H9 (cell line): Measurements from ENCODE around the gene ADGRD1. TPM values are rescaled to one million over a fixed set of nuclear protein-coding genes. Genes with fewer than 3 reads are reported as not detected.

ENCODE experiments used
- DNase-seq: peaks from one replicate; pipeline ENCODE4 v3.0.0-alpha.2; 2017
- H2AFZ ChIP-seq: one replicate; pipeline ENCODE4 v1.6.1; 2013; ENCODE audit warnings: mild to moderate bottlenecking, low read length, control low read depth, moderate library complexity
- H2AK5ac ChIP-seq: 2 replicates; pipeline ENCODE4 v1.6.1; 2013; ENCODE audit warnings: low read length, control low read depth, mixed read lengths; ENCODE audit not compliant: insufficient read length
- H2BK120ac ChIP-seq: one replicate; pipeline ENCODE4 v1.6.1; 2013; ENCODE audit warnings: low read depth, mild to moderate bottlenecking, low read length, control low read depth, inconsistent platforms; ENCODE audit not compliant: poor library complexity, severe bottlenecking
- H2BK12ac ChIP-seq: 2 replicates; pipeline ENCODE4 v1.6.1; 2013; ENCODE audit warnings: low read length, control low read depth, mixed read lengths, low read depth; ENCODE audit not compliant: insufficient read length
- H2BK15ac ChIP-seq: 2 replicates; pipeline ENCODE4 v1.6.1; 2013; ENCODE audit warnings: low read depth, low read length, control low read depth
- H2BK20ac ChIP-seq: one replicate; pipeline ENCODE4 v1.6.1; 2013; ENCODE audit warnings: low read depth, mild to moderate bottlenecking, low read length, control low read depth, inconsistent platforms; ENCODE audit not compliant: poor library complexity, severe bottlenecking
- H2BK5ac ChIP-seq: 2 replicates; pipeline ENCODE4 v1.6.1; 2013; ENCODE audit warnings: low read length, control low read depth, mixed read lengths; ENCODE audit not compliant: insufficient read length
- H3K14ac ChIP-seq: 2 replicates; pipeline ENCODE4 v1.6.1; 2013; ENCODE audit warnings: low read length, control low read depth; ENCODE audit not compliant: insufficient read depth
- H3K18ac ChIP-seq: 2 replicates; pipeline ENCODE4 v1.6.1; 2013; ENCODE audit warnings: low read depth, mild to moderate bottlenecking, mixed read lengths, low read length, control low read depth; ENCODE audit not compliant: insufficient read length
- H3K23ac ChIP-seq: 2 replicates; pipeline ENCODE4 v1.6.1; 2013; ENCODE audit warnings: low read length, control low read depth, mixed read lengths, low read depth; ENCODE audit not compliant: insufficient read length
- H3K23me2 ChIP-seq: 2 replicates; pipeline ENCODE4 v1.6.1; 2013; ENCODE audit warnings: low read depth, mild to moderate bottlenecking, mixed read lengths, low read length, control low read depth; ENCODE audit not compliant: insufficient read length, poor library complexity, severe bottlenecking
- H3K27ac ChIP-seq: 2 replicates; pipeline ENCODE4 v1.5.1; 2013; ENCODE audit warnings: low read length, control low read depth, mixed read lengths, low read depth; ENCODE audit not compliant: insufficient read length
- H3K27me3 ChIP-seq: 2 replicates; pipeline ENCODE4 v1.6.1; 2013; ENCODE audit warnings: low read length, control low read depth, inconsistent platforms; ENCODE audit not compliant: insufficient read depth
- H3K4ac ChIP-seq: 2 replicates; pipeline ENCODE4 v1.6.1; 2013; ENCODE audit warnings: low read depth, mild to moderate bottlenecking, control low read depth, inconsistent platforms, low read length, moderate library complexity
- H3K4me1 ChIP-seq: 2 replicates; pipeline ENCODE4 v1.6.1; 2013; ENCODE audit warnings: low read length, control low read depth, inconsistent platforms; ENCODE audit not compliant: insufficient read depth
- H3K4me2 ChIP-seq: 2 replicates; pipeline ENCODE4 v1.6.1; 2013; ENCODE audit warnings: low read length, control low read depth, mixed read lengths; ENCODE audit not compliant: insufficient read length, insufficient read depth
- H3K56ac ChIP-seq: 2 replicates; pipeline ENCODE4 v1.6.1; 2013; ENCODE audit warnings: low read depth, mild to moderate bottlenecking, mixed read lengths, low read length, control low read depth; ENCODE audit not compliant: insufficient read length
- H3K79me1 ChIP-seq: 2 replicates; pipeline ENCODE4 v1.6.1; 2013; ENCODE audit warnings: low read depth, mild to moderate bottlenecking, moderate library complexity, low read length, control low read depth, inconsistent platforms; ENCODE audit not compliant: insufficient read depth, poor library complexity, severe bottlenecking
- H3K79me2 ChIP-seq: 2 replicates; pipeline ENCODE4 v1.6.1; 2013; ENCODE audit warnings: low read length, control low read depth, inconsistent platforms; ENCODE audit not compliant: insufficient read depth
- H3K9ac ChIP-seq: 2 replicates; pipeline ENCODE4 v1.6.1; 2013; ENCODE audit warnings: low read length, control low read depth, mixed read lengths; ENCODE audit not compliant: insufficient read length; ENCODE audit errors: extremely low read depth
- H3K9me3 ChIP-seq: one replicate; pipeline ENCODE4 v1.6.1; 2013; ENCODE audit warnings: low read depth, low read length, inconsistent platforms; ENCODE audit not compliant: control insufficient read depth
- H3T11ph ChIP-seq: one replicate; pipeline ENCODE4 v1.6.1; 2013; ENCODE audit warnings: mild to moderate bottlenecking, low read length, control low read depth, inconsistent platforms
- H4K20me1 ChIP-seq: one replicate; pipeline ENCODE4 v1.6.1; 2013; ENCODE audit not compliant: control insufficient read depth, insufficient read length, insufficient read depth
- H4K5ac ChIP-seq: 2 replicates; pipeline ENCODE4 v1.6.1; 2013; ENCODE audit warnings: low read depth, mild to moderate bottlenecking, mixed read lengths, low read length, control low read depth; ENCODE audit not compliant: insufficient read length
- H4K8ac ChIP-seq: replicated peaks from 2 replicates; pipeline ENCODE4 v1.6.1; 2013; ENCODE audit warnings: low read length, control low read depth, mixed read lengths, low read depth; ENCODE audit not compliant: insufficient read length
- H4K91ac ChIP-seq: 2 replicates; pipeline ENCODE4 v1.6.1; 2013; ENCODE audit warnings: low read depth, mild to moderate bottlenecking, moderate library complexity, mixed read lengths, low read length, control low read depth; ENCODE audit not compliant: insufficient read length
- H3K27ac Mint-ChIP-seq, 3 experiments: 2 replicates in 2 of 3; 3 replicates in 1 of 3; pipeline ENCODE4 v1.8.0; 2020 to 2021; ENCODE audit warnings: mixed read lengths in 3 of 3, mild to moderate bottlenecking in 1 of 3, moderate library complexity in 1 of 3
- H3K27me3 Mint-ChIP-seq: 2 replicates; pipeline ENCODE4 v1.8.0; 2021; ENCODE audit warnings: low read depth, mild to moderate bottlenecking, moderate library complexity, mixed read lengths
- H3K36me3 Mint-ChIP-seq, 3 experiments: 2 replicates in 2 of 3; 3 replicates in 1 of 3; pipeline ENCODE4 v1.8.0; 2020 to 2021; ENCODE audit warnings: low read depth in 3 of 3, mixed read lengths in 3 of 3; ENCODE audit not compliant: insufficient read depth in 1 of 3
- H3K4me1 Mint-ChIP-seq, 2 experiments: 2 replicates each; pipeline ENCODE4 v1.8.0; 2020; ENCODE audit warnings: mixed read lengths in 2 of 2
- H3K4me3 Mint-ChIP-seq, 2 experiments: 2 replicates in 1 of 2; 3 replicates in 1 of 2; pipeline ENCODE4 v1.8.0; 2020 to 2021; ENCODE audit warnings: mild to moderate bottlenecking in 2 of 2, mixed read lengths in 2 of 2, moderate library complexity in 1 of 2
- H3K9me3 Mint-ChIP-seq, 2 experiments: 2 replicates in 1 of 2; 3 replicates in 1 of 2; pipeline ENCODE4 v1.8.0; 2020; ENCODE audit warnings: mild to moderate bottlenecking in 2 of 2, mixed read lengths in 2 of 2, moderate library complexity in 1 of 2
- CTCF ChIP-seq: fragments of 200-600 bp; sonication (generic); conservative IDR thresholded peaks from 3 replicates; pipeline ENCODE4 v1.8.0; 2021; ENCODE audit warnings: antibody characterized with exemption, mild to moderate bottlenecking
- WGBS: extraction: QIAGEN DNeasy Blood & Tissue Kit; methylation state at CpG from one replicate; pipeline ENCODE4 v1.1.7; 2013; ENCODE audit warnings: missing lambda C conversion rate, low lambda C conversion rate, mixed read lengths; ENCODE audit not compliant: insufficient read length; ENCODE audit errors: extremely low coverage; 5-methylcytosine and 5-hydroxymethylcytosine counted together
- total RNA-seq: library from RNA; stranded (reverse); gene quantifications from 2 replicates; pipeline ENCODE4 v1.2.1, GENCODE V29; 2021

The ADGRD1 gene
- total RNA-seq, 1 experiment from 2014 or later = 0.52 TPM

GRCh38 chr12:130975116-130975515, 21.4 kb downstream of the ADGRD1 start:
- Mint-ChIP-seq H3K27me3 (no peaks in the 10 kb centered on the region; the same call in none of the 2 replicates), H3K4me3 (no peak overlapping the region), H3K4me1 (0 out of 4 replicates have a peak, but pooled peaks cover 0 to 3% of the 10 kb centered on the region in 2 experiments), H3K27ac (no peak overlapping the region), H3K36me3 (no peaks in the 10 kb centered on the region), H3K9me3 (no peaks in the 10 kb centered on the region)
- Histone ChIP-seq H3K18ac (no peak overlapping the region), H3K56ac (no peak overlapping the region), H4K5ac (no peak overlapping the region), H3K9me3 (no peaks in the 10 kb centered on the region), H3K27ac (no peak overlapping the region), H3K9ac (no peak overlapping the region), H3K14ac (no peak overlapping the region), H2BK120ac (no peak overlapping the region), H3K4me1 (no peaks in the 10 kb centered on the region), H3K23ac (no peak overlapping the region), H4K20me1 (no peaks in the 10 kb centered on the region), H3K79me1 (no peaks in the 10 kb centered on the region), H2AFZ (no peak overlapping the region), H2BK12ac (no peak overlapping the region), H3K4ac (no peak overlapping the region), H4K8ac (no peak overlapping the region), H2BK15ac (no peak overlapping the region), H3K79me2 (no peaks in the 10 kb centered on the region), H3K4me2 (no peak overlapping the region), H3K27me3 (no peaks in the 10 kb centered on the region), H2BK20ac (no peak overlapping the region), H3T11ph (no peak overlapping the region), H4K91ac (no peak overlapping the region), H2BK5ac (no peak overlapping the region), H2AK5ac (no peak overlapping the region), H3K23me2 (no peaks in the 10 kb centered on the region)
- no peak for DNase-seq
- TF ChIP-seq CTCF = no peak
- WGBS = no CpG with 5 or more reads among the region's 7 CpGs
